Measurements from ENCODE around the gene OXSM.

OXSM gene

DNA sequence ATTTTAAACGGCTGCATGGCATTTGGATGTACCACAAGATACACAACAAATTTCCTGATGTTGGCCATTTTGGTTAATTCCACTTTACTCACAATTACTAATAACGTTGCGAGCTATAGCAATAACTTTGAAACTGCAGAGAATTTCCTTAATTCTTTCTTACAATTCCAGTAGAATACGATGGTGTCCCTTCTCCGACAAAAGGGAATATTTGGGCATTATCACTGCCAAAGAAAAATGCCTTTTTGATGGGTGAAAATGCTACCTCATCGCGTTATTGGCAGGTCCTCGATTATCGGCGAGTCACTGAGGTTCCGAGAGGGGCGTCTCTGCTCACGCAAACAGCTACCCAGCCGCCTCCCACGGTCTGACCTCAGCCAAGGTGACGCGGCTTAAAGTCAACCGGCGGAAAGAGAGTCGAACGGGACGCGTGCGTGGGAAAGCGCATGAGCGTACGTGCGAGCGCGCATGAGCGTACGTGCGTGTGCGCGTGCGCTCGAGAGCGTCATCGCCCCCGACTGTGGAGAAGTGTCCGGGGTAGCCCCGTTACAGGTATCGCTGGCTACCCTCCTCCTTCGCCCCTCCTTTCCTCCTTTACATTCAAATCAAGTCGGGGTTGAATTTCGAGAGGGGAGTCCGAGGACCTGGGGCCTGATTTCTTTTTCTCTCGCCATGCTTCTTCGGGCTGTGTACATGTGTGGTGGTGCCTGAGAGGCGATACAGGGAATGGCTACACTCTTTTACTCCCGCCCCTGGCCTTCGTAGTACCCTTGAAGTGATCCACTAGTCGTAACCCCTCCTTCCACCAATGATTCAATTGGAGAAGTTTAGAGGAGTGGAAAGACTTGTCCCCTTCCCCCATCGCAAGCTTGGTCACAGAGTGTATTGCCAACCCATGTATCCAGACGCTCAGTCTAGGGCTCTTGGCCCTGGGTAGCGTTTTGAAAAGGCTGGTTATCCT, at the start of gene OXSM:
Gene OXSM, plus strand, starts transcription at position 495 of the 961 bp plus-strand sequence. CDS start 931 bp downstream, outside the sequence.
- DNase-seq = peak; percentile 90 to 95

DNA sequence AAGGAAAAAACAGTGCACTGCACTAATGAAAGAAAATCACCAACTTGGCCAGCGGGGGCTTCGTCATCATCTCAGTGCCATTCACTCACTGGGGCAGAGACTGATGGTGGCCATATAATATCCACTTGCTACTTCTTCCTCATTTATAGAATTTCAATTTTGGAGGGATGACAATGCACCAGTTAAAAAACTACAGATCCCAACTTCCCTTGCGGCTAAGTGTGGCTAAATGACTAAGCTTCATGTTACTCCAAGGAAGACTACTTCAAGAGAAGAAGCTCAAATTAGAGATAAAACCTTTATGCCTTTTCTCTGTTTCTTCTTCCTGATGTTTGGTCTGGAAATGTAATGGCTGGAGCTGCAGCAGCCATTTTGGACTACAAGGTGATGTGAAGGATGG, 45.4 kb upstream of the OXSM start:
- DNase-seq = no peak

DNA sequence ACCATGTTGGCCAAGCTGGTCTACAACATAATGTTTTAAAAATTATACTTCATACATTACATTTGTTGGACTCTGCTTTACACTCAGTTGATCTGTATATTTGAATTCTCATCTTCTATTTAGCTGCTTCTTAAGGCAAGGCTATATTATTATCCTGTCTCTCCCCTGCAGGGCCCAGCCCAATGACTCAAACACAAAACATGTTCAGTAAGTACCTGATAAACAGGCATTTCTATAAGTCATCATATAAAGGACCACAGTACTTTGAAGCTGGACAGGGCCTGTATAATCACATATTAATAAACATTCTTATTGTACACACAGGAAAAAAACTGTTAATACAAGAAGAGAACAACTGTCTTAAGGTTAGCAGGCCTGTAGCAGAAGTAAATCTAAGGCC, 42.9 kb upstream of the OXSM start:
- DNase-seq = no peak

DNA sequence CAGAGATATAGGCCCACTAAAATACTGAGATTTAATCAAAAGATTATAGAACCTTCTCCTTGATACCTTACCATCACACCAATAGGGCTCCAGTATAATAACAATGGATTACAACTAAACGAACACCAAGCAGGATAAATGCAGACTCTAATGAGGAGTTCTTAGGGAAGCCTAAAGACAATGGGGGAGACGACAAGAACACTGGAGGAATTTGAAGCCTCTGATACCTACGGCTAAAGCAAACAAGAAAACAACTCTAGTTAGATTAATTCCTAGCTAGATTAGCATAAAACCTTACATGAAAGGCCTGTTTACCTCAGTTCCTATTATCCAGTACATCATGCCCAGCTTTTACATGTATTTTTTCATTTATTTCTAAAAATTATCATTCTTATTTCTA, 41.7 kb upstream of the OXSM start:
- DNase-seq = no peak

DNA sequence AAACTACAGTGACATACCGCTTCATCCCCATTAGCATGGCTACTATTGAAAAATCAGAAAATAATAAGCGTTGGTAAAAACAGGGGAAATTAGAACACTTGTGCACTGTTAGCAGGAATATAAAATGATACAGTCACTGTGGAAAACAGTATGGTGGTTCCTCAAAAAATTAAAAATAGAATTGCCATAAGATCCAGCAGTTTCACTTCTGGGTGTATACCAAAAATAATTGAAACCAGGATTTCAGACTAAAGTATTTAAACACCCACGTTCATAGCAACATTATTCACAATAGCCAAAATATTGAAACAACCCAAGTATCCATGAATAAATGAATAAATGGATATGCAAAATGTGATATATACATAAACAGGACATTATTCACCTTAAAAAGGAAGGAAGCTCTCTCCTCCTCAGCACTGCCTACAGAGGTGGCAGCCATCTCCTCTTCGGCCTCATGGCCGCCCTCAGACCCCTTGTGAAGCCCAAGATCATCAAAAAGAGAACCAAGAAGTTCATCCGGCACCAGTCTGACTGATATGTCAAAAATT, 40.8 kb upstream of the OXSM start:
- DNase-seq = no peak

DNA sequence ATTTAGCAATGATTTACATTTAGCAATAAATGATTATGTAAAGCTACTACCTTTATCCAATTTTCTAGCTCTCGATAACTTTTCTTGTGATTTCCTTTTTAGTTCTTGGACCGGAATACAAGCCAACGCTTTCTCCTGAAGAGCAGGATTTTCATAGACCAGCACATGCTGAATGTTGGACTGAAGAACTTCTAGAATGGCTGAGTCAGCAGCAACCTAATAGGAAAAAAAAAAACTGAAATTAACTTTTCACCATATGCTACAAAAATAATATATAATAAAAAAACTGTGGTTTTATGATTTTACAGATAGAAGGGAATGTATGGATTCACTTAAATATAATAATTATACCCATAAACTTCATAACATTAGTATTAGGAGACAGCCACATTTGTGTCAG, 38.8 kb upstream of the OXSM start:
- no peak for DNase-seq

DNA sequence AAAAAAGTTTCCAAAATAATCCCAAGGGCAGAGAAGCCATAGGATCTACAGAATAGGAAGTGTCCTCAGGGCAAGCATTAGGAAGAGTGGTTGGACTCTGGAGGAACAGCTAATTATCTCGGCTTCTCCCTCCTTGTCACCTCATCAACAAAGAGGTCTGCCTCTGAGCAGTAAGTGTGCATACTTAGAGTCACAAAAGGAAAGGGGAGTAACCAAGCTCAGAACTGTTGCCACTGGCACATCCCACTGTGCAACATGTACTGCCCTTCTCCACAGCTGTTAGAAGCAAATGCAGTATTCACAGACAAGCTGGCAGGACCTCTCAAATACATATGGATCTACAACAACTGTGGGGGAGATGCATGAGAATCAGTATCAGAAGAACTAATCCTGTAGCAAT, 38.2 kb upstream of the OXSM start:
- DNase-seq = no peak

DNA sequence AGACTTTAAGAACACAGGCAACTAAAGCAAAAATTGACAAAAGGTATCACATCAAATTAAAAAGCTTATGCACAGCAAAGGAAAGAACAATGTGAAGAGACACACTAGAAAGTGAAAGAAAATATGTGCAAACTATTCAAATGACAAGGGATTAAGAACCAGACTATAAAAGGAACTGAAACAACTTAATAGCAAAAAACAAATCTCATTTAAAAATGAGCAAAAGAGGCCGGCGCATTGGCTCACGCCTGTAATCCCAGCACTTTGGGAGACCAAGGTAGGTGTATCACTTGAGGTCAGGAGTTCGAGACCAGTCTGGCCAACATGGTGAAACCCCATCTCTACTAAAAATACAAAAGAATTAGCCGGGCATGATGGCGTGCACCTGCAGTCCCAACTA, 21.0 kb upstream of the OXSM start:
- DNase-seq = no peak

DNA sequence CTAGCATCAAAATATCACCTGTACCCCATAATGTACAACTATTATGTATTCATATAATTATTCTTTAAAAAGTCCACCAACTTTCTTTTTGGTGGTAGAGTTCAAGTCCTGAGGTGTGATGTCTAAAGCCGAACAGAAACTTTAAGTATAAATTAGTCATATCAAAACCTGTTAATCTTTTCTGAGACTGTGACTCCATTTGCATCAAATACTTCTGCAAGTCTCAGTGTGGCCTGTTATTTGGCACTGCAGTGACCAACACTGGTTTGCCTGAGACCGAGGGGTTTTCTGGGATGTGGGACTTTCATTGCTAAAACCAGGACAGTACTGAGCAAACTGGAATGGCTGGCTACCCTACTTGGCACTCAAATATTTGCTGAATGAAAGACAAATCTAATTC, 14.0 kb upstream of the OXSM start:
- DNase-seq = no peak

DNA sequence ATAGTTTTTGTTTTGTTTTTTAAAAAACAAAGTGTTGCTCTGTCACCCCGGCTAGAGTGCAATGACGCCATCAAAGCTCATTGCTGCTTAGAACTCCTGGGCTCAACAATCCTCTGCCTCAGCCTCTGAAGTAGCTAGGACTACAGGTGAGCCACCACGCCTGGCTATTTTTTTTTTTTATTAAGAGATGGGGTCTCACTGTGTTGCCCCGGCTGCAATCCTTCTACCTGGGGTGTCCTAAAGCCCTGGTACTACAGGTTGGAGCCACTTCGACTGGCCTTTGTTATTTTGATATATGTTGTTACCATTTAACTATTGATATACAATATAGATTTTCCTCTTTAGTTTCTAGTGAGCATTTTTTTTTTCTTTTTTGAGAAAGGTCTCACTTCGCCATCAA, 9.3 kb upstream of the OXSM start:
- no peak for DNase-seq

DNA sequence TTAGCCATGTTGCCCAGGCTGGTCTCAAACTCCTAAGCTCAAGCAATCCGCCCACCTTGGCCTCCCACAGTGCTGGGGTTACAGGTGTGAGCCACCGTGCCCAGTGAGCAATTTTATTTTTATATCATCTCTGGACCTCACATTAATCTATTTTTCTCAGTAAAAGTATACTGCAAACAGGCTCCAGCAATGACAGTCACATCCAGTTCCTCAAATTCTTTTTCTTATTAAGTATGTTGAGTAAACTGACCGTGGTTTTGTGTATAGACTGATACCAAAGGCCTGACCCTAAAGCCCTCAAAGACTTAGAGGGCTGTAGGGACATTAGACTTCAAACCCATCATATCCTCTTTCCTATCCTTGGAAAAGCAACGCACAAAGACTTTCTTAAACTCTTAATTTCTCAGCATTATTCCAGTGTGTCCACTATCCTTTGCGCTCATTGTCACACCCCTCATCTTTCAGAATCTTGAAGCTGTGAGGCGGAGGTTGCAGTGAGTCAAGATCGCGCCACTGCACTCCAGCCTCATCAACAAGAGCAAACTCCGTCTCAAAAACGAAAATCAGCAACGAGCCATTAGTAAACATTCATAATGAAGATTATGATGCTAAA, 8.6 kb upstream of the OXSM start:
- DNase-seq = no peak

DNA sequence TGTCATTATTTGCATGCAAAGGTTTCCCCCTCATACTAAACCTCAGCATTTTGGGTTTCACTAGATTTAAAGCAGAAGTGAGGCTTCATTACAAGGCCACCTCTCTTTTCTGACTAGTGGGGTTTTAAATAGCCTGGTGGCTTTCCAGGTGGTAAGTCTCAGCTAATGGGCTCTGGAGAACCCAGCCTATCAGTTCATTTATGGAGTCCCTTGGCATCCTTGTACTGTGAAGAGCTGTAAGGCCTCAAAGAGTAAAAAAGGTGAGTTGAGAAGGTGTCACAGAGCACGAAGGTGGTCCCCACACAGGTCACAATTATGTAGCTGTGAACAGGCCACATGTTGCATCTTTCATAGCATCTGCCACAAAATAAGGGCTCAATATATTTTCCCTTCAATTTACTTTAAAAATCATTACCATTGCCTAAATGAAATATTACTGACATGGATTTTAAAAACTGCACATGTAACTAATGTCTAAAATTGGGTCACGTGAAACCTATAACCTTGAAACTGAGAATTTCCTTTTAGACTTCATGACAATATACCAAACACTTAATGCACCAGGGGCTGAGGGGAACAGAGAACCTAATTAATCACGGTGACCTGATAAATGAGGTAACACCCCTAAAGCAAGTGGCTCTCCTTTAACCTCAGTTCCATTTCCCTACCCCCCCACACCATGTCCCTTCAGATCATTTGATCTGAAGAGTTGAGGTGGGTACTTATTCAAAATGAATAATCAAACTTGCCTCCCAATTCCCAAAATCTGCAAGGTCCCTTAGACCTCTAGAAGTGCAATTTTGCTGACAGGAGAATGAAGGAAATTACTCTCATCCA, 7.9 kb upstream of the OXSM start:
- DNase-seq = no peak

DNA sequence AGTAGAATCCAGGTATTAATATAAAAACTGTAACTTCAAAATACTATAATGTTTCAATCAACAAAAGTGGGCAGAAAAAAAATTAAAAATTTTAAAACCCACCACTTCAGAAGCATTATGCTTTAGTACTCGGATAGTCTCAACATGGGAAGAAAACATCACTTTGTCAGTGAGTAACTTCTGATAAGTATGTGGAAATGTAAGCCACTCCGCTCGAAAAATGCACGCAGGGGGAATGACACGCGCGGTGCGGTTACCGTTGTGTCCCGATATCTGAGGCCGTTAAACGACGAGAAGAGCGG, 7.3 kb upstream of the OXSM start:
- no peak for DNase-seq

DNA sequence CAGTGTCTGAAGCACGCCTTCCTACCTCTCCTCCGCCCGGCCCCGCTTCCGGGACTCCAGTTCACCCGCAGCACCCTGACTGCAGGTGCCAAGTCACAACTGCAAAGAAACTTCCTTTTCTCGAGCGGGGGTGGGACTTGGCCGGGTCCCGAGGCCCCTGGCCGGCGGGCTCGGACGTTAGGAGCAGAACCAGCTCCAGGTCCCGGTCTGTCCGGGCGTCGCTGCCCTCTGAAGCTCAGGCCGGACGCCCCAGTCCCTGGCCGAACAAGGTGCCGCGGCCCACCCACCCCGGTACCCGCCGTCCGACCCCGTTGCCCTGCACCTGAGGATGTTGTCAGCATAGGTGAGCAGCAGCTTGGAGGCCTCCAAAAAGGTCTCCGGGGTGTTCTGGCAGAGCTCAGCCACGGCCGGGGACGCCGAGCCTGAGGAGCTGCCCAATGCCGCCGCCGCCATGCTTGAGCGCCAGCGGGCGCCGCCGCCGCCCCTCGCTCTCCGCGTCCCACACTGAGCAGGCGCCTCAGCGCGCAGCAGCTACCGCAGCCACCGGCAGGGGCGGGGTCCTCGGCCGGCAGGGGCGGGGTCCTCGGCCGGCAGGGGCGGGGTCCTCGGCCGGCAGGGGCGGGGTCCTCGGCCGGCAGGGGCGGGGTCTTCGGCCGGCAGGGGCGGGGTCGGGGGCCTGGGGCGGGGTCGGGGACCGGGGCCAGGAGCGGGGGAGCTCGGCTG, 6.8 kb upstream of the OXSM start, which contains the start of gene NGLY1:
Gene NGLY1, minus strand, starts transcription at position 506 of the 723 bp plus-strand sequence. Its CDS starts 53 bp downstream, at position 453.
- DNase-seq = peak; percentile 78

DNA sequence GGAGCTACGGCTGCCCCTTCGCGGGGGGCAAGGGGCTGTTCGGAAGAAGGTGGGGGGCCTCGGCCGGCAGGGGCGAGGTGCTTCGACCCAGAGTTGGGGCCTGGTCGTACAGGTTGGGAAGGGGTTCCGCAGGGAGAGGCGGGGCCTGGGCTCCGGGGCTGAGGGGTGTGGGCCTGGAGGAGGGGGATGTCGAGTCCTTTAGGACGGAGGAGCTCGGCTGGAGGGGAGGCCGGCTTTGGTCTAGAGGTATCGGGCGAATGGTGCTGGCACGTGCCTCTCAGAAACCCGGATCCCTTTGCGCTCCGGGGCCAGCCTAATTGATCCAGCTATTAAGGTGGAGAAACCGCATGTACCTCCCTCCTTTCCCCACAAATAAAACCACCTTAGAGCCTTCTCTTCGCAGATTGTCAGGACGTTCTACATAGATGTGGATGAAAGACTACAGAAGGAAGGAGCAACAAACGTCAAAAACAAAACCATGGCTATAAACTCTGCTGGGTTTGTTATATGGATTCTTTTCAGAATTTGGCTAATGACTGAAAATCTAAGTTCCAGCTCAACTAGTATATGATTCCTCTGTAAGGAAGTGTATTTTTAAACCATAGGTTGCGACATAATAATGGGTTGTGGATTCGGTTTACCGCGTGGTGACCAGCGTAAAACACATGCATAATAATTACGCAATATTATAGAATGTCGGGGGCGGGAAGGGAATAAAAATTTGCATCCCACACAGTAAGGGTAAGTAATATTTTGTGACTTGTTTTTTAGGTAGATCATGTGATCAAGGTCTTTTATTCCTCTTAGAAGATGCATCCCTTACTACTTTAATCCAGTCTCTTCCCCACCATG, 6.0 kb upstream of the OXSM start:
- peak; percentile 66 to 76 for DNase-seq

DNA sequence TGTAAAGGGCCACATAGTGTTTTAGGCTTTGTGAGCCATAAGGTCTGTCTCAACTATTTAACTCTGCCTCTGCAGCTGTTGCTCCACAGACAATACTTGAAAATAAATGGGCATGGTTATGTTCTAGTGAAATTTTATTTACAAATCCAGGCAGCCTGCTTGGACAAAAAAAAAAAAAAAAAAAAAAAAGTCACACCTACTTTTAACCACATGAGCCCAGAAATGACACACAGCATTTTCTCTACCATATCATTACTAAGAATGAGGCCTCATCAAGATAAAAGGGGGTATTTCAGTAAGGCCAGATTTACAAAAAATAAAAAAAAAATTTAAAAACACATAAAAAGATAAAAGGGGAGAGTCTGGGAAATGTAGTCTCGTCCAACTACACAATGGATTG, 4.9 kb upstream of the OXSM start:
- no peak for DNase-seq

DNA sequence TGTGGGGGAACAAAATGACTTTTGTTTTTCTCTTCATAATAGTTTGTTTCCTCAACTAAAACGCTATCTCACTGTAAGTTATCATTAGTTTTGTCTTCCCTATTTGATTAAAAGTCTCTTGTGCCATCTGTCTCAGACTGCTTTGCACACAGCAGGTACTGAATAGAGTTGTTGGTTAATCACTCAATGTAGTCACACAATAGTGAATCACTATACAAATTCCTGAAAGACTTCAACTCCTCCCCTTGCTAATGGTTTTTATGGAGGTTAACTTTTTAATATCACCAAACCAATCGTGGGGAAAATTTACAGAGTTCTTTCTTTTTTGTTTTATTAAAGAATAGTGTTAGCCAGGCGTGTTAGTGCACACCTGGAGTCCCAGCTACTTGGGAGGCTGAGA, 4.1 kb upstream of the OXSM start:
- no peak for DNase-seq

DNA sequence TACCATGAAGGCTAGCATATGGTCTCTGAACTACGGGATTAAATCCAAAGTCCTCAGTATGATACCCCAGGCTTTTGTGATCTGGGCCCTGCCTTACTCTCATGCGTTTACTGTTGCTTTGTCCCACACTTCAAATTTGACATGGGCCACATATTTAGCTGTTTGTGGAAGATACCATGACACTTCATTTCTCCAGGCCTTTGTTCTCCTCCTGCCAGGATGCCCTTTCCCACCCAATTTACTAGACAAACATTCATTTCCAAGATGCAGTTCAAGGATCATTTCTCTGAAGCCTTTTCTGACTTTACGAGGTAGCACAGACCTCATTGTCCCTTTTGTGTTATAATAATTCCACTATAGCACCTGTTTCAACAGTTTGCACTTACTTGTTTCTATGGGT, 2.2 kb upstream of the OXSM start:
- DNase-seq = no peak

DNA sequence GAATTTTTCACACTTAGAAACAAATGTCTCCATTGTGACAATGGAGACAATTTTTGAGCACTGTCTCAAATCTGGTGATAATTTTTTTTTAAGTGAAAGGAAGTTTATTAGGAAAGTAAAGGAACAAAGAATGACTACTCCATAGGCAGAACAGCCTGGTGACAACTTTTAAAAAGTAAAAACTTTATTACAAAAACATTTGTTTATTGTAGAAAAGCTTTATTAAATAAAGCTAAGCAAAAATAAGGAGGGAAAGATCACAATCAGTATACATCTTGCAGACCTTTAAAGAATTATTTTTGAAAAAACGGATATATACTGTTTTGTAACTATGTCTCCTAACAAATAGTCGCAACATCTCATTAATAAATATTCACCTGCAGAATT, 688 bp upstream of the OXSM start:
- DNase-seq = no peak

DNA sequence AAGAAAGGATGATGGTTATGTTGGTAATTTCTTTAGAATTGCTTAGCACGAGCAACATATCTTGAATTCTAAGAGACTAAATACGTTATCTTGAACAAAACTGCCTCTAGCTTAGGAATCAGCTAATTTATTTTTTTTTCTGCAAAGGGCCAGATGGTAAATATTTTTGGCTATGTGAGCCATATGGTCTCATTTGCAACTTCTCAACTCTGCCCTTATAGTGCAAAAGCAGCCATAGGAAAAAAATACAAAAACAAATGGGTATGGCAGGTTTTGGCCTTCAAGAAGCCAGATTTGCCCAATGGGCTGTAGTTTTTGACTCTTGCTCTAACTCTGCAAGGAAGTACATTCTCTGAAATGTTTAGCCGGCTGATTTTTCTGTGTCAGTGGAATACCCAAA, 11.9 kb downstream of the OXSM start:
- no peak for DNase-seq

DNA sequence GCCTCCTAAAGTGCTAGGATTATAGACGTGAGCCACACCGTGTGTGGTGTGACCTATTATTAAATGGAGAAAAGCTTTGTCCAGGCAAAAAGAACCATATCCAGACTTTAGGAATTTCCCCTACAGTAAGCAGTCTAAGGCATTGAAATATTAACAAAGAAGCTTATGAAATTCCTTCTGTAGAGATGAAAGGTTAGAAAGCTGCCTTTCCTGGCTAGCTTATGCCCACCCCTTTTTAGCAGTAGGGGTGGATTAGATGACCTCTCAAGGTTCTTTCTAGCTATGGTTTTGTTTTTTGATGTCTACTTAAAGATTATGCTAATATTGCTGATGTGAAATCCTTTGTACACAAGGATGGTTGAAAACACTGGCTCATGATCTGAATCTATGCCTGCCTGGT, 13.9 kb downstream of the OXSM start:
- no peak for DNase-seq

DNA sequence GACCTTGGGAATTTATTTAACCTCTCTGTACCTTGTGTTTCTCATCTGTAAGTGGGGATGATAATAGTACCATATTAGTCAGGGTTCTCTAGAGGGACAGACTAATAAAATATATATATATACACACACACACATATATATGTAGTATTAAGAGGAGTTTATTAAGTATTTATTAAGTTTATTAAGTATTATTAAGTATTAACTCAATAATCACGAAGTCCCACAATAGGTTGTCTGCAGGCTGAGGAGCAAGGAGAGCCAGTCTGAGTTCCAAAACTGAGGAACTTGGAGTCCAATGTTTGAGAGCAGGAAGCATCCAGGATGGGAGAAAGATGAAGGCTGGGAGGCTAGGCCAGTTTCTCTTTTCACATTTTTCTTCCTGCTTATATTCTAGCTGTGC, 14.8 kb downstream of the OXSM start:
- DNase-seq = no peak

All from NCI-H2081 (cell line).